ACC112 (cell line): ENCODE data around the gene GGTLC2.
"Not testable (repeated sequence)": the region's sequence is repeated elsewhere in the genome, so short reads cannot be mapped to it uniquely, and the experiment has no call there.

ENCODE experiments used
- H2AFZ ChIP-seq: fragments of 200-600 bp; sonication (generic); one replicate; pipeline ENCODE4 v1.6.0; 2017; ENCODE audit warnings: antibody characterized with exemption, low read length; ENCODE audit not compliant: unreplicated experiment
- H3K27ac ChIP-seq: fragments of 200-600 bp; sonication (generic); 2 replicates; pipeline ENCODE4 v1.5.1; 2014; ENCODE audit warnings: low read depth, mild to moderate bottlenecking, antibody characterized with exemption, low read length, moderate library complexity
- H3K27me3 ChIP-seq: fragments of 200-600 bp; sonication (generic); 2 replicates; pipeline ENCODE4 v1.6.1; 2014; ENCODE audit warnings: mild to moderate bottlenecking, antibody characterized with exemption, low read length, moderate library complexity, mixed read lengths; ENCODE audit not compliant: insufficient read depth
- H3K36me3 ChIP-seq: fragments of 200-600 bp; sonication (generic); 2 replicates; pipeline ENCODE4 v1.6.1; 2016; ENCODE audit warnings: mild to moderate bottlenecking, antibody characterized with exemption, low read length, moderate library complexity, mixed read lengths; ENCODE audit not compliant: insufficient read depth
- H3K4me1 ChIP-seq: fragments of 200-600 bp; sonication (generic); one replicate; pipeline ENCODE4 v1.6.1; 2016; ENCODE audit warnings: low read length, mixed read lengths; ENCODE audit not compliant: insufficient read depth, unreplicated experiment, control insufficient read depth
- H3K4me3 ChIP-seq: fragments of 200-600 bp; sonication (generic); 2 replicates; pipeline ENCODE4 v1.5.1; 2014; ENCODE audit warnings: mild to moderate bottlenecking, low read depth, low read length
- H3K79me2 ChIP-seq: fragments of 200-600 bp; sonication (generic); one replicate; pipeline ENCODE4 v1.6.0; 2016; ENCODE audit warnings: low read length; ENCODE audit not compliant: control insufficient read depth, unreplicated experiment, insufficient read depth

Gene GGTLC2

DNA sequence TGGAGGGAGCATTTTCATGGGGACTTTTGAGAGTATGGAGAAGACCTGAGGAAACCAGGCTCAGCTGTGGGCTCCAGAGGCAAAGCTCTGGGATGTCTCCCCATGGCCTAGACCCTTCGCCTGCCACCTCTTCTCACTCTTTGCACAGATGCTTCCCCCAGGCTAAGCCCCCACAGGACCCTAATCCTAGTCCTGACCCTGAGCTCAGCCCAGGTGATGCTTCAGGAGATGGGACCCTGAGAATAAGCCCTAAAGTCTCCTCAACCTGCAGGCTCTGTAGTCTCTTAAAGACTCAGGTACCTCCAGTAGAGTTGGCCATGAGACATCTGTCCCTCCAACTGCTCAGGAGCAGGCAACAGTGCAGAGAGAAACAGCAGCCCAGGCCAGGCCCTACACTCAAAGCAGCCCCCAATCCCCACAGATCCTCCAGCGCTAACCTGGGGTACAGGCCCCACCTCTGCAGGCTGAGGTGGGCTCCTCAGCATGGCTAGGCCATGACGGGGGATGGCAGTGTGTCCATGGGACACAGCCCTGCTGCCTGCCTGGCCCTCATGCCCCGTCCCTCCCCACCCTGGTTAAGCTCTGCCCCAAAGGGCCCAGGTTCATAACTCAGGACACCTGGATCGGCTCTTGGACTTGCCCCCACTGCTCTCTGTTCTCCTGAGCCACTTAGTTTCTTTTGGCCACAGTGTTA lies 39.4 kb downstream of the GGTLC2 start:
- Histone ChIP-seq H3K4me1 (peaks cover 37% of the 10 kb centered on the region), H3K4me3 (no peak overlapping the region), H2AFZ (no peak overlapping the region), H3K79me2 (no peaks in the 10 kb centered on the region), H3K27ac (peak overlapping the region; percentile 76), H3K36me3 (no peaks in the 10 kb centered on the region), H3K27me3 (no peaks in the 10 kb centered on the region)

GRCh38 chr22:22684580-22685561 lies 40.5 kb downstream of the GGTLC2 start:
- Histone ChIP-seq H3K4me3 (peak overlapping the region; percentile 5; the same call in 1 of the 2 replicates), H3K79me2 (no peaks in the 10 kb centered on the region), H3K36me3 (no peaks in the 10 kb centered on the region), H2AFZ (no peak overlapping the region), H3K4me1 (peaks cover 37% of the 10 kb centered on the region), H3K27me3 (no peaks in the 10 kb centered on the region), H3K27ac (peak overlapping the region; percentile 76)

DNA sequence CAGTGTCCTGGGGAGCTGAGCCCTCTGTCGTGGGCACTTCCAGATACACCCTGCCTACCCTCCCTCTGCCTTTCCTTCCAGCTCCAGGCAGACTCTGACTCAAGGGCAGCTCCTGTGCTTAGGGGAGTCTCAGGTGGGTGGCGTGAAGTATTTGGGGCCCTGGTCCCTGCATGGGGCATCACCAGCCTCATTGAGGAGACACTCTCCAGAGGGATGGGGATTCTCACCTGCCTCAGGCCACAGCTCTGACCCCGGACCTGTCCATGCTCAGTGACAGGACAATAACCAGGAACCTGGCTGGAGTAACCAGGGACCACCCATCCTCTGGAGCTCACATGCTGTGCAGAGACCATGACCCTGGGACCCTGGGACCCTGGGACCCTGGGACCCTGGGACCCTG lies 41.2 kb downstream of the GGTLC2 start:
- no peak overlapping the region for H2AFZ ChIP-seq
- no peaks in the 10 kb centered on the region for H3K27me3 ChIP-seq
- H3K4me1 ChIP-seq, result peaks cover 37% of the 10 kb centered on the region
- H3K79me2 ChIP-seq, result no peaks in the 10 kb centered on the region
- no peak overlapping the region for H3K4me3 ChIP-seq
- H3K27ac ChIP-seq, result peak overlapping the region; percentile 70; the same call in 1 of the 2 replicates
- H3K36me3 ChIP-seq, result no peaks in the 10 kb centered on the region

DNA sequence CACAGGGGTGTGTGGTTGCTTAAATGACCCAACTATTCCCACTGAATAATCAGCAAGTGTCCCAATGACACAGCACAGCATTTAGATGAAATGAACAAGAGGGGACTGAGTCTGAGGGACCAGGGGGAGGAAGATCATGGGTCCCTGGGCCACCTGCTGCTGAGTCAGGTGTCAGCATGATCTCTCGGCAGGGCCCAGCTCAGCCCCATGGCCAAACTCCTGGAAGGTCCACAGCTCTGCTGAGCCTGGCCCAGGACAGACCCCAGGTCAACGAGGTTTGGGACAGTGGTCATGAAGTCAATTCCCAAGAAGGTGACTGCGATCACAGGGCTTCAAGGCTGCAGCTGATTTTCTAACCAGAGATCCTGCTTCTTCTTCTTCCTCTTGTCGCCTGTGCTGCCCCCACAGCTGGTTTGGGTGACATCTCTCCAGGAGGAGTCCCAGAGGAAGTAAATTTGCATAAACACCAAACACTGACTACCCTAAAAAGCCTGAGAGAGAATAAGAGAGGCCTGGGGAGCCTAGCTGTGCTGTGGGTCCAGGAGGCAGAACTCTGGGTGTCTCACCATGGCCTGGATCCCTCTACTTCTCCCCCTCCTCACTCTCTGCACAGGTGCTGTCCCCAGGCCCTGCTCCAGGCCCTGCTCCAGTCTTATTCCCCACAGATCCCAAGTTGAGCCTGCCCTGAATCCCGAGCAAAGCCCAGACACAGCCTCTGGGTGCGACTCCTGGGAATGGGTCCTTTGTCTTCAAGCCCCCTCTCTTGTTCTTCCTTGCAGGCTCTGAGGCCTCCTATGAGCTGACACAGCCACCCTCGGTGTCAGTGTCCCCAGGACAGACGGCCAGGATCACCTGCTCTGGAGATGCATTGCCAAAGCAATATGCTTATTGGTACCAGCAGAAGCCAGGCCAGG lies 42.0 kb downstream of the GGTLC2 start:
- not testable (repeated sequence) for H2AFZ ChIP-seq, H3K27me3 ChIP-seq, H3K4me3 ChIP-seq, H3K79me2 ChIP-seq, H3K27ac ChIP-seq, H3K36me3 ChIP-seq
- peaks cover 35% of the 10 kb centered on the region for H3K4me1 ChIP-seq

DNA sequence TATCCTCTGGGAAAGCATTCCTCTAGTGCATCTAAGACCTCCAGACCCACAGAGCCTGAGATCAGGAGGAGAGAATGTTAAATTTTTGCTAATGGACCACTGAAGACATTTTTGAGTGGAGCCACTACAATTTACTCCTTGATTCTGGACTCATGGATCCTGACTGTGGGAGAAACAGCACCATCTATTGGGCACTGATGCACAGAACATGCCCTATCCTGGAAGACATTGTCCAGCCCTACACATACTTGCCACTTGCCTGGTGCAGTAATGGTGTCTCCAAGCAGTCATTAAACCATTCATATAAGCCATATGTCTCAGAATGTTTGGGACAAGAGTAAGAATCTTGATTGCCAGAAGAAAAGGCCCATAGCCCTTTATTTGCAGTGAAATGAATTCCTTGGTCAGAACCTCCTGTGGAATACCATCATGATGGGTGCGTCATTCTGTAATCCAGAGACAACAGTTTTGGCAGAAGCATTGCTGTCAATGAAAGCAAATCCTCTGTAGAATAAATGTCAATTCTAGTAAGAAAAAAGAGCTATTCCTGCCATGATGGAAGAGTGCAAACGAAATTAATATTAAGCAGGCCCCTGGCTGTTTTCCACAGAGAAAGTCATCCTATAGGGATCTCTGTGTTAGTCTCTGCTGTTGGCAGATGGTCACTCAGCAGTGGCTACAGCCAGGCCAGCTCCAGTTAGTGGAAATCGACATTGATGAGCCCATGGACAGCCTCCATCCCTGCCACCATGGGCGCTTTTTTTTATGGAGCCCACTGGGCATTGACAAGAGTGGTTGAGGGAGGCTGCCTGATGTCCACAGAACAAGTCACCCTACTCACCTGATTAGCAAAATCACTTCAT lies 43.5 kb downstream of the GGTLC2 start:
- H3K4me1 ChIP-seq, result peaks cover 41% of the 10 kb centered on the region
- no peaks in the 10 kb centered on the region for H3K79me2 ChIP-seq
- H3K4me3 ChIP-seq, result no peak overlapping the region
- no peaks in the 10 kb centered on the region for H3K36me3 ChIP-seq
- H3K27me3 ChIP-seq, result no peaks in the 10 kb centered on the region
- H3K27ac ChIP-seq, result no peak overlapping the region
- no peak overlapping the region for H2AFZ ChIP-seq

GRCh38 chr22:22689621-22690345 lies 45.4 kb downstream of the GGTLC2 start:
- H2AFZ ChIP-seq, result no peak overlapping the region
- no peaks in the 10 kb centered on the region for H3K36me3 ChIP-seq
- H3K79me2 ChIP-seq, result no peaks in the 10 kb centered on the region
- H3K27ac ChIP-seq, result no peak overlapping the region
- H3K4me3 ChIP-seq, result no peak overlapping the region
- H3K4me1 ChIP-seq, result peaks cover 38% of the 10 kb centered on the region
- no peaks in the 10 kb centered on the region for H3K27me3 ChIP-seq

GRCh38 chr22:22691055-22691454 lies 46.6 kb downstream of the GGTLC2 start:
- Histone ChIP-seq H3K27me3 (no peaks in the 10 kb centered on the region), H3K27ac (peak overlapping the region; percentile 36; the same call in 1 of the 2 replicates), H3K4me3 (no peak overlapping the region), H2AFZ (no peak overlapping the region), H3K4me1 (peaks cover 31% of the 10 kb centered on the region), H3K36me3 (no peaks in the 10 kb centered on the region), H3K79me2 (no peaks in the 10 kb centered on the region)

DNA sequence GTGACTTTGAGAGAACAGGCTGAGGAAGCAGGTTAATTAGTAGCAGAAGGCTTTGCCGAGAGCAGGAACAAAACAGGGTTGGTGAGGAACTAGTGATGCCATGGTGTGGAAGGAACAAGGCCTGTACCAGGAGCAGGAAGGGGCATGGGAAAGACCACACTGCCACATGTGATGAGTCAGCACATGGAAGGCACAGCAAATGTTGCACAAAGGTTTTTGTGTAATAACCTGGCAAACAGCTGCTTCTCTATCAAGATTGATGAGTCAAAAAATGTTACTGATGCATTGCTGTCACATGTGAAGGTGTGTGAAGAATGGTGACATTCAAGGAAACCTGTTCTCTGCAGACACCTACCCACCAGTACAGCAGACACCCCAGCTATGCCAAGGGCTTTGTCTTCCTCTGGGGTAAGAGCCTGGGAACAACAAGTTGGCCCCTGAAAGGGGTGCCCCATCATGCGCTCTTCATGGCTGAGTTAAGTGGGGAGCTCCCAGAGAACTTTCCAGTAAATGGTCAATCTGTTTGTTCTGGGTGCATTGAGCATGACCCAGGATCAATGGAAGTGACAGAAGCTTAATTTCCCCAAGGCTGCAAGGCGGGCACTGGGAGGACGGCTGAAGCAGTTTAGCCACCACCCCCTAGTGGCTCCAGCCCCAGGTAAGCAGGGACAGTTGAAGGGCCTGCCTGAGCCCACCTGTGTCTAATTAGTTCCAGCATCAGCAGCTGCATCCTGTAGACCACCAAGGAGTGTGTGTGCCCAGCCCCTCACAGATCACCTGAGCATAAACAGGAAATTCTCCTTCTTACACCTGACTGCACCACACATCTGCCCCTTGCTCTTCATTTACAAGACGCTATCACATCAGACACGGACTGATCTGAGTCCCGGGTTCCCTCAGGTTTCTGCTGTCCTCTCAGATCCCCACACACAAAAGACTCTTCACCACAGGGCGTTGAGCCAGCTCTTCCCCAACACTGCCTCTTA lies 47.6 kb downstream of the GGTLC2 start:
- Histone ChIP-seq H3K79me2 (no peaks in the 10 kb centered on the region), H3K4me3 (no peak overlapping the region), H3K4me1 (peaks cover 31% of the 10 kb centered on the region), H3K27ac (peak overlapping the region; percentile 36; the same call in 1 of the 2 replicates), H2AFZ (no peak overlapping the region), H3K36me3 (no peaks in the 10 kb centered on the region), H3K27me3 (no peaks in the 10 kb centered on the region)
